HepG2 (cell line): ENCODE results near the gene OLFM2. TPM values are rescaled to one million over a fixed set of nuclear protein-coding genes. Genes with fewer than 3 reads are reported as not detected.

Experiments used
- ATF6 ChIP-seq: sonication (generic); formaldehyde crosslinking; conservative IDR thresholded peaks from 2 replicates; pipeline ENCODE4 v1.4.0; 2020; ENCODE audit warnings: missing genetic modification reagents
- CC2D1A ChIP-seq: sonication (generic); formaldehyde crosslinking; IDR thresholded peaks from 2 replicates; pipeline ENCODE4 v1.8.1; 2023; ENCODE audit warnings: mild to moderate bottlenecking, missing genetic modification reagents
- CERS6 ChIP-seq: sonication (generic); formaldehyde crosslinking; IDR thresholded peaks from 2 replicates; pipeline ENCODE4 v1.5.0; 2020; ENCODE audit warnings: missing genetic modification reagents
- DRAP1 ChIP-seq: IDR thresholded peaks from 2 replicates; pipeline ENCODE4 v1.6.1; 2016; ENCODE audit warnings: missing genetic modification reagents, missing compliant biosample characterization
- HHEX ChIP-seq: IDR thresholded peaks from 2 replicates; pipeline ENCODE4 v1.6.1; 2016; ENCODE audit warnings: control low read depth
- NFKBIZ ChIP-seq: IDR thresholded peaks from 2 replicates; pipeline ENCODE4 v1.6.1; 2018; ENCODE audit warnings: missing genetic modification reagents, missing compliant biosample characterization
- NFYC ChIP-seq: IDR thresholded peaks from 2 replicates; pipeline ENCODE4 v1.6.1; 2016; ENCODE audit warnings: missing genetic modification reagents, missing compliant biosample characterization
- PHF20 ChIP-seq: sonication (generic); formaldehyde crosslinking; IDR thresholded peaks from 2 replicates; pipeline ENCODE4 v1.5.0; 2020; ENCODE audit warnings: mild to moderate bottlenecking, missing genetic modification reagents
- RBM39 ChIP-seq: fragments of 200-400 bp; formaldehyde crosslinking; IDR thresholded peaks from one replicate; pipeline ENCODE4 v1.6.1; 2018; ENCODE audit warnings: antibody characterized with exemption, mild to moderate bottlenecking, low read depth, low read length; ENCODE audit not compliant: poor library complexity, severe bottlenecking
- ZNF180 ChIP-seq: sonication (generic); formaldehyde crosslinking; IDR thresholded peaks from 2 replicates; pipeline ENCODE4 v1.4.0; 2020; ENCODE audit warnings: low read depth, missing genetic modification reagents, borderline replicate concordance
- ZNF564 ChIP-seq: sonication (generic); formaldehyde crosslinking; IDR thresholded peaks from 2 replicates; pipeline ENCODE4 v1.8.1; 2023; ENCODE audit warnings: mild to moderate bottlenecking, missing genetic modification reagents
- ZNF574 ChIP-seq: sonication (generic); formaldehyde crosslinking; IDR thresholded peaks from 2 replicates; pipeline ENCODE4 v1.4.0; 2020; ENCODE audit warnings: missing genetic modification reagents
- ZNF609 ChIP-seq: sonication (generic); formaldehyde crosslinking; IDR thresholded peaks from 2 replicates; pipeline ENCODE4 v1.4.0; 2020; ENCODE audit warnings: mild to moderate bottlenecking, missing genetic modification reagents, borderline replicate concordance
- ZSCAN22 ChIP-seq: sonication (generic); formaldehyde crosslinking; IDR thresholded peaks from 2 replicates; pipeline ENCODE4 v1.4.0; 2020; ENCODE audit warnings: mild to moderate bottlenecking, missing genetic modification reagents
- ZSCAN9 ChIP-seq: IDR thresholded peaks from 2 replicates; pipeline ENCODE4 v1.6.1; 2016; ENCODE audit warnings: borderline replicate concordance
- polyA plus RNA-seq, 8 experiments: library from polyadenylated mRNA; depleted of rRNA in 3 of 8; stranded (reverse) in 7 of 8; unstranded in 1 of 8; fragments of >200 nt; fragmentation: Illumina TruSeq in 4 of 8; extraction: Trizol in 4 of 8; gene quantifications; 2 replicates each; pipeline versions ENCODE4 v1.2.1 to v1.2.3, GENCODE V29; 2011 to 2016; ENCODE audit warnings: low read depth in 4 of 8, missing spikeins in 1 of 8, mixed read lengths in 1 of 8; ENCODE audit not compliant: insufficient read depth in 1 of 8
- total RNA-seq, 5 experiments: library from RNA; depleted of rRNA; stranded (reverse); fragments of >200 nt; fragmentation: Illumina TruSeq; extraction: Trizol; gene quantifications; 2 replicates each; pipeline ENCODE4 v1.2.3, GENCODE V29; 2016; ENCODE audit warnings: low read depth in 1 of 5

Gene OLFM2
- total and polyA plus RNA-seq, 2 of the 13 experiments (the other 11 are each of a cell fraction or from before 2014, with no cell fraction given) = 0.20 to 0.51 TPM

- TF ChIP-seq ZNF180 (CRISPR knock-in tag) (no peak), ZSCAN22 (CRISPR knock-in tag) (no peak), ZNF574 (CRISPR knock-in tag) (peak; percentile 22; the same call in 1 of the 2 replicates), ZNF609 (no peak), ATF6 (no peak), ZNF564 (no peak), ZSCAN9 (CRISPR knock-in tag) (no peak), NFYC (CRISPR knock-in tag) (peak; percentile 97), HHEX (CRISPR knock-in tag) (no peak), NFKBIZ (no peak), RBM39 (peak; percentile 82), DRAP1 (CRISPR knock-in tag) (peak; percentile 69), CERS6 (CRISPR knock-in tag) (no peak), CC2D1A (CRISPR knock-in tag) (no peak), PHF20 (peak; percentile 60; the same call in 1 of the 2 replicates)
Measured at GRCh38 chr19:9834726-9835506, 101.4 kb downstream of the OLFM2 start, which contains the start of gene PIN1 (continued).
